ENCODE measurements around the gene ZNF287. TPM values are rescaled to one million over a fixed set of nuclear protein-coding genes. Genes with fewer than 3 reads are reported as not detected.
"Not testable (repeated sequence)": the region's sequence is repeated elsewhere in the genome, so short reads cannot be mapped to it uniquely, and the experiment has no call there.

ZNF287 gene
- 5.2 TPM for total RNA-seq

GRCh38 chr17:16568541-16569357 lies at the start of gene ZNF287:
TSS of gene ZNF287 (minus strand) at chr17:16569204. CDS start at chr17:16567731, 1,473 bp downstream.
- peak; percentile 88 for DNase-seq

GRCh38 chr17:16617481-16618060 lies 48.6 kb upstream of the ZNF287 start:
- DNase-seq, result no peak

GRCh38 chr17:16599537-16599936 lies 30.5 kb upstream of the ZNF287 start:
- DNase-seq, result no peak

- DNase-seq, result no peak
These were observed 24.5 kb upstream of the ZNF287 start for GRCh38 chr17:16593356-16594102.

GRCh38 chr17:16589097-16589969 lies 20.3 kb upstream of the ZNF287 start:
- peak; percentile 85 for DNase-seq

- no peak for DNase-seq
These were observed 16.8 kb upstream of the ZNF287 start for GRCh38 chr17:16585796-16586195.

- peak; percentile 71 for DNase-seq
These were observed 15.4 kb upstream of the ZNF287 start for GRCh38 chr17:16584273-16584995.

- no peak for DNase-seq
These were observed 14.8 kb upstream of the ZNF287 start for GRCh38 chr17:16583781-16584180.

GRCh38 chr17:16573466-16573865 lies 4.5 kb upstream of the ZNF287 start:
- DNase-seq, result no peak

- DNase-seq, result no peak
These were observed 331 bp upstream of the ZNF287 start for GRCh38 chr17:16569358-16569712.

GRCh38 chr17:16552637-16553045 lies 16.4 kb downstream of the ZNF287 start:
- DNase-seq, result no peak

GRCh38 chr17:16551878-16552636 lies 16.9 kb downstream of the ZNF287 start:
- DNase-seq, result no peak

- no peak for DNase-seq
These were observed 31.9 kb downstream of the ZNF287 start for GRCh38 chr17:16537130-16537458.

- DNase-seq, result no peak
These were observed 34.8 kb downstream of the ZNF287 start for GRCh38 chr17:16534236-16534635.

- no peak for DNase-seq
These were observed 39.1 kb downstream of the ZNF287 start for GRCh38 chr17:16529906-16530305.

- DNase-seq, result no peak
These were observed 41.7 kb downstream of the ZNF287 start for GRCh38 chr17:16527298-16527697.

GRCh38 chr17:16525556-16525955 lies 43.4 kb downstream of the ZNF287 start:
- DNase-seq, result not testable (repeated sequence)

GRCh38 chr17:16521070-16521727 lies 47.8 kb downstream of the ZNF287 start:
- peak; percentile 76 for DNase-seq

- DNase-seq, result no peak
These were observed 50.0 kb downstream of the ZNF287 start for GRCh38 chr17:16519021-16519420.

- DNase-seq, result no peak
These were observed 51.5 kb downstream of the ZNF287 start for GRCh38 chr17:16517477-16517876.
